ENCODE results near the gene GDF11.

Gene GDF11

GRCh38 chr12:55702861-55703260 is 40.1 kb upstream of the GDF11 start:
- Histone ChIP-seq H3K27ac (ENCODE audit: low read depth, low read length) (no peak overlapping the region), H3K27me3 (ENCODE audit: low read length) (no peaks in the 10 kb centered on the region), H3K4me2 (ENCODE audit: low read depth, low read length, poor library complexity, severe bottlenecking) (no peak overlapping the region), H3K9me2 (replicated peaks; ENCODE audit: insufficient read depth, low read length) (no peaks in the 10 kb centered on the region), H3K9ac (ENCODE audit: low read length) (no peak overlapping the region), H3K4me3 (ENCODE audit: insufficient read depth, low read length, poor library complexity, severe bottlenecking) (no peak overlapping the region), H3F3A (ENCODE audit: insufficient read depth) (no peaks in the 10 kb centered on the region), H3K36me3 (ENCODE audit: low read length) (no peaks in the 10 kb centered on the region), H3K9me3 (ENCODE audit: insufficient read depth, low read length) (no peaks in the 10 kb centered on the region), H3K79me2 (ENCODE audit: insufficient read depth, low read length) (no peaks in the 10 kb centered on the region), H4K20me1 (ENCODE audit: low read depth, low read length) (no peaks in the 10 kb centered on the region), H2AFZ (ENCODE audit: low read depth, low read length, severe bottlenecking) (no peak overlapping the region)
- TF ChIP-seq EZH2phosphoT487 (conservative IDR thresholded peaks at IDR 0.05; ENCODE audit: low read length), result no peak
- TF ChIP-seq, protein P1, sequence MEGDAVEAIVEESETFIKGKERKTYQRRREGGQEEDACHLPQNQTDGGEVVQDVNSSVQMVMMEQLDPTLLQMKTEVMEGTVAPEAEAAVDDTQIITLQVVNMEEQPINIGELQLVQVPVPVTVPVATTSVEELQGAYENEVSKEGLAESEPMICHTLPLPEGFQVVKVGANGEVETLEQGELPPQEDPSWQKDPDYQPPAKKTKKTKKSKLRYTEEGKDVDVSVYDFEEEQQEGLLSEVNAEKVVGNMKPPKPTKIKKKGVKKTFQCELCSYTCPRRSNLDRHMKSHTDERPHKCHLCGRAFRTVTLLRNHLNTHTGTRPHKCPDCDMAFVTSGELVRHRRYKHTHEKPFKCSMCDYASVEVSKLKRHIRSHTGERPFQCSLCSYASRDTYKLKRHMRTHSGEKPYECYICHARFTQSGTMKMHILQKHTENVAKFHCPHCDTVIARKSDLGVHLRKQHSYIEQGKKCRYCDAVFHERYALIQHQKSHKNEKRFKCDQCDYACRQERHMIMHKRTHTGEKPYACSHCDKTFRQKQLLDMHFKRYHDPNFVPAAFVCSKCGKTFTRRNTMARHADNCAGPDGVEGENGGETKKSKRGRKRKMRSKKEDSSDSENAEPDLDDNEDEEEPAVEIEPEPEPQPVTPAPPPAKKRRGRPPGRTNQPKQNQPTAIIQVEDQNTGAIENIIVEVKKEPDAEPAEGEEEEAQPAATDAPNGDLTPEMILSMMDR (IDR thresholded peaks at IDR 0.05; ENCODE audit: insufficient read depth, low read length, poor library complexity, severe bottlenecking), result no peak

GRCh38 chr12:55703288-55703687 is 39.6 kb upstream of the GDF11 start:
- Histone ChIP-seq H3K9ac (ENCODE audit: low read length) (no peak overlapping the region), H3K4me3 (ENCODE audit: insufficient read depth, low read length, poor library complexity, severe bottlenecking) (no peak overlapping the region)

DNA sequence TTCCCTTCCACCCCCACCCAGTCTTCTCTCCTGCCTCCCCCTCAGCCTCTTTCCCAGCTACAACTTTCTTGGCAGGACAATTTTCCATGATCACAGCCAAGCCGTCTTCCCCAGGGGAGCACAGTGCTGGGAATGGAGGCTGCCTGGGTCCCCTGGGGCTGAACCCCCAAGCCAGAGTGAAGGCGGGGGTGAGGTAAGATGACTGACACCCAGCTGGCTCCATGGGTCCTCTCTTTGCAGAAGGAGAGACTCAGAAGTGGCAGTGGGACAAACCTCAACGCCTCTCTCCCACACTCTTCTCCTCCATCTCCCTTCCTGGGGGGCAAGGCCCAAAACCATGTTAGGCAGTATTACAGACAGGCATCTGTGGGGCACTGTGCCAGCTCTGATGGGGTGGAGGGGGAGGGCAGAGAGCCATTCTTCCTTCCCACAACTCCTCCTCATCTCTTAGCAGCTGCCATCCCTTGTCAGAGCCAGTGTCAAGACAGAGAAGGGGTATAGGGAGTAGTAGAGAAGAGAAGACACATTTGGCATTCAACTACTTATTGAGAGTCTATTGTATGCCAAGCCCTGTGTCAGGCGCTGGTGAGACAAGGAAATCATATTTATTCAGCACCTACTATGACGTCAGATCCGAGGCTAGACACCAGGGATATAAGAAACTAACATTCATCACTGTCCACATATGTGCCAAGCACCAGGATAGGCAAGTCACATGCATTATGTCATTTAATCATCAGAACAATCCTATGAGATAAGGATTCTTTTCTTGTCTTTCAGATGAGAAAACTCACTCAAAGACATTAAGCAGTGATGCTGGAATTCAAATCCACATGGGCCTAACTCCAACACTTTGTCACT is 38.8 kb upstream of the GDF11 start:
- Histone ChIP-seq H3K9ac (ENCODE audit: low read length) (no peak overlapping the region), H3K9me3 (ENCODE audit: insufficient read depth, low read length) (no peaks in the 10 kb centered on the region)

More at GRCh38 chr12:55703288-55703687, 39.6 kb upstream of the GDF11 start:
- Histone ChIP-seq H3K27ac (ENCODE audit: low read depth, low read length) (no peak overlapping the region), H3K4me2 (ENCODE audit: low read depth, low read length, poor library complexity, severe bottlenecking) (no peak overlapping the region), H4K20me1 (ENCODE audit: low read depth, low read length) (no peaks in the 10 kb centered on the region), H3K79me2 (ENCODE audit: insufficient read depth, low read length) (no peaks in the 10 kb centered on the region), H2AFZ (ENCODE audit: low read depth, low read length, severe bottlenecking) (no peak overlapping the region), H3F3A (ENCODE audit: insufficient read depth) (no peaks in the 10 kb centered on the region), H3K9me3 (ENCODE audit: insufficient read depth, low read length) (no peaks in the 10 kb centered on the region), H3K27me3 (ENCODE audit: low read length) (no peaks in the 10 kb centered on the region), H3K9me2 (replicated peaks; ENCODE audit: insufficient read depth, low read length) (no peaks in the 10 kb centered on the region), H3K36me3 (ENCODE audit: low read length) (no peaks in the 10 kb centered on the region)
- no peak for TF ChIP-seq EZH2phosphoT487 (conservative IDR thresholded peaks at IDR 0.05; ENCODE audit: low read length)
- TF ChIP-seq, protein P1 (IDR thresholded peaks at IDR 0.05; ENCODE audit: insufficient read depth, low read length, poor library complexity, severe bottlenecking), result no peak

More for the DNA sequence above, 38.8 kb upstream of the GDF11 start:
- H3K27me3 ChIP-seq (ENCODE audit: low read length), result no peaks in the 10 kb centered on the region
- H3K27ac ChIP-seq (ENCODE audit: low read depth, low read length), result no peak overlapping the region
- H3K36me3 ChIP-seq (ENCODE audit: low read length), result no peaks in the 10 kb centered on the region
- H3K4me2 ChIP-seq (ENCODE audit: low read depth, low read length, poor library complexity, severe bottlenecking), result no peak overlapping the region
- no peaks in the 10 kb centered on the region for H3K79me2 ChIP-seq (ENCODE audit: insufficient read depth, low read length)
- no peak overlapping the region for H3K4me3 ChIP-seq (ENCODE audit: insufficient read depth, low read length, poor library complexity, severe bottlenecking)
- H3K9me2 ChIP-seq (replicated peaks; ENCODE audit: insufficient read depth, low read length), result no peaks in the 10 kb centered on the region
- no peaks in the 10 kb centered on the region for H4K20me1 ChIP-seq (ENCODE audit: low read depth, low read length)
- no peak overlapping the region for H2AFZ ChIP-seq (ENCODE audit: low read depth, low read length, severe bottlenecking)
- TF ChIP-seq, protein P1 (IDR thresholded peaks at IDR 0.05; ENCODE audit: insufficient read depth, low read length, poor library complexity, severe bottlenecking), result no peak
- TF ChIP-seq EZH2phosphoT487 (conservative IDR thresholded peaks at IDR 0.05; ENCODE audit: low read length), result no peak
- H3F3A ChIP-seq (ENCODE audit: insufficient read depth), result no peaks in the 10 kb centered on the region

Measured in SU-DHL-6 (cell line).